Ecto neural progenitor cell (in vitro differentiated cells): ENCODE data around the gene S100A1.
"Not testable (repeated sequence)": the region's sequence is repeated elsewhere in the genome, so short reads cannot be mapped to it uniquely, and the experiment has no call there.

Source experiments
- DNase-seq: peaks from one replicate; pipeline ENCODE4 v3.0.0-alpha.2; 2018; ENCODE audit warnings: low spot score

The S100A1 gene

DNA sequence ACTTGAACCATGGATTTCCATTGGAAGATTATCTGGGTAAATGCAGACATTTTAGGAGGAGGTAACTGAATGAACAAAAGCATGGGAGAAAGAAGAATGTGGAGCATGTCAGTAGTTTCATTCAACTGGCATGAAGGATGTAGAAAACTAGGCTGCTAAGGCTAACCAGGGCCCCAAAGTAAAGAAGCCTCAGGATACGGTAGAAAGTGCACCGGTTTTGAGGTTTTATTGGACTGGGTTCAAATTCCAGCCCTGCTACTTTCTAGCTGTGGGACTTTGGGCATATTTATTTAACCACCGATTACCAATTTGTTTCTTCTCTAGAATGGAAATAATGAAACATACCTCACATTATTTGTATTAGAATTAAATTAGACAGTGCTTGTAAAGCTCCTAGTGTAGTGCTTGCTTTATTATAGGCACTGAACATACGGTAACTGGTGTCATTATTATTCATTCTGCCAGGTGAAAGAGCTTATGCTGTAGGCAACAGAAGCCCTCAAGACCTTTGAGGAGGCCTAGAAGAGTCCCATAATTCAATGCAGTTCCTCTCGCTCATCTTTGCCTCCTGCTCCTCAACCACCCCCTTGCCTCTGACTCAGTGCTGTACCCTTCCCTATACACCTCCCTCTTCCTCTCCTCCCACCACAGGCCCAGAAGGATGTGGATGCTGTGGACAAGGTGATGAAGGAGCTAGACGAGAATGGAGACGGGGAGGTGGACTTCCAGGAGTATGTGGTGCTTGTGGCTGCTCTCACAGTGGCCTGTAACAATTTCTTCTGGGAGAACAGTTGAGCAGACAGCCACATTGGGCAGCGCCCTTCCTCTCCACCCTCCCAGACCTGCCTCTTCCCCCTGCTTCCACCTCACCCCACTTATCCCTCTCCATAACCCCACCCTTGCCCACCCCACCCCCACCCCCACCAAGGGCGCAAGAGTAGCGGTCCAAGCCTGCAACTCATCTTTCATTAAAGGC, 3.1 kb downstream of the S100A1 start:
- DNase-seq: no peak

DNA sequence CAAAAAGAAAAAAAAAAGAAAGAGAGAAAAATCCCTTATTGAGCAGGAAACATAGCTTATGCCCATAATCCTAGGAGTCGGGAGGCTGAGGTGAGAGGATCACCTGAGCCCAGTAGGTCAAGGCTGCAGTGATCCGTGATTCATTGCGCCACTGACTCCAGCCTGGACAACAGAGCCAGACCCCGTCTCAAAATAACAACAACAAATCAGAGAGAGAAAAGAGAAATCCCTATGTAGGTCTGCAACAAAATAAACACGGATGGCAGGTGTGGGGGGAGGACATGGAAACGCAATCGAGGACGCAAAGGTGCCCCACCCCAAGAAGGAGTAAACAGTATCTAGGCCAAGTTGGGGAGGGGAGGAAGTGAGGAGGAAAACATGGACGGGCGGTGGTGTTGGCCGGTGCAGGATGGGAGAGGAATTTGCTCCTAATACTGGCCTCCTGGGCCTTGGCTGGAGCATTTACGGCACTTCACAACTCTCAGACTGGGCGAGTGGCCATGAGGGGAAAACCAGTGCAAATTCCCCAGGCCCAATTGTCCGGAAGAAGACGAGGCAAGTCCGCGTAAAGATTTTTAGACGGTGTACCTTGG, 5.0 kb downstream of the S100A1 start:
- no peak for DNase-seq

DNA sequence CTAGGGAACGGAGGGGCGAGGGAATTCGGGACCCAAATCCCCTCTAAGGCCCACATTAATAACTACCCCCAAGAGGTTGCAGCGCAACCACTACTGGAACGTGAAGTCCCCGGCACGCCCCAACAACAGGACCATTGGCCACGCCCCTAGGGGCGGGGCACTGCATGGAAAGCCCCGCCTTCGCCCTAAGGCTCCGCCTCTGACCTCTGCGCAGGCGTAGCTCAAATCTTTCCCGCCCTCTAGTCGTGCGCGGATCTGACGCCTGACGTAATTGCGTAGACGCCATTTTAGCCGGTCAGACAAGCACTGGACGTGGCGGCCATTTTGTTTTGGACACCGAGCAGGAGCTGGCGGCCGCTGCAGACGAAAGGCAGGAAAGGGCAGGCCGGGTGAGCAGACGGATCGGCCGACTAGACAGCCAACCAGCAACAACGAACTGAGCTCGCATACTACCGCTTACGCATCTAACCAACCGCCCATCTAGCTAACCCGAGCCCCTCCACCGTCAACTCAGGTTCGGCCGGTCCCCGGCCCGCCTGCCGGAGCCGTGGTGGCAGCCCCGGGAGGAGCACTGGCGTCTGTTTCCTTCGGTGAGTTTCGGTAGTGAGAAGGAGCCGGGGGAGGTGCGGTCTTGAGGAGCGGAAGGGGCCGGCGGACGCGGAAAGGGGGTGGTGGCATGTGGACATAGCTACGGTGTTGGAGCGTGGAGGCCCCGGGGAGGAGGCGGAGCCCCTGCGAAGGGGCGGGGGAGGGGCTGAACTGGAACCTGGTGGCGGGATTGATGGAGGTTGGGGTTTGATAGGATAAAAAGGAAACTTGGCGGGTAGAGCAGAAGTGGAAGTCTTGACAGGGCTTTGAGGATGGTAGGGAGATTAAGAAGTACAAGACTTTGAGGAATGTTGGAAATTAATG, 5.8 kb downstream of the S100A1 start, which contains the start of gene CHTOP:
CHTOP (plus strand) TSS at position 313 of the 912 bp plus-strand sequence. CDS start 2,523 bp downstream, outside the sequence.
- peak; percentile 98 for DNase-seq

GRCh38 chr1:153635872-153636271, 7.6 kb downstream of the S100A1 start:
- DNase-seq: no peak

DNA sequence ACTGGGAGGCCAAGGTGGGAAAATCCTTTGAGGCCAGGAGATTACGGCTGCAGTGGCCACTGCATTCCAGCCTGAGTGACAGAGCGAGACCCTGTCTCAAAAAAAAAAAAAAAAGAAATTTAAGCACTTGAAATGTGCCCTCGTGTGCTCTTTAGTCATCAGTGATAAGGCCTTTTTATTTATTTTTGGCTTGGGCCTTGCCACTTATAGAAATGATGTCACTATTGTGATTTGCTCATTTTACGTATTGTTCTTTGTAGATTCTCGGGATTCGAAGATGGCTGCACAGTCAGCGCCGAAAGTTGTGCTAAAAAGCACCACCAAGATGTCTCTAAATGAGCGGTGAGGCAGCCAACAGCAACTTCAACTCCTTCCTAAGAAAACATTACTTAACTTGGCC, 8.1 kb downstream of the S100A1 start:
- no peak for DNase-seq

DNA sequence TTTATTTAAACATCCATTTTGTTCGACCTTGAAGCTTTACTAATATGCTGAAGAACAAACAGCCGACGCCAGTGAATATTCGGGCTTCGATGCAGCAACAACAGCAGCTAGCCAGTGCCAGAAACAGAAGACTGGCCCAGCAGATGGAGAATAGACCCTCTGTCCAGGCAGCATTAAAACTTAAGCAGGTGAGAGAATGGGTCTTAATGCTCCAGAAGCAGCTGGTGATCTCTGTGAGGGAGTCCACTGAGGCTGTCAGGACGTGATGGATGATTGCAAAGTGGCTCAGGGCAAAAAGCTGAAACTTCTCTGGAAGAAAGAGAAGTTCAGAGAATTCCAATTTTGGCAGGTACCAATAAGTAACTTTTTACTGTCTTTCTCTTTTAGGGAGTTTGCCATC, 10.0 kb downstream of the S100A1 start:
- no peak for DNase-seq

DNA sequence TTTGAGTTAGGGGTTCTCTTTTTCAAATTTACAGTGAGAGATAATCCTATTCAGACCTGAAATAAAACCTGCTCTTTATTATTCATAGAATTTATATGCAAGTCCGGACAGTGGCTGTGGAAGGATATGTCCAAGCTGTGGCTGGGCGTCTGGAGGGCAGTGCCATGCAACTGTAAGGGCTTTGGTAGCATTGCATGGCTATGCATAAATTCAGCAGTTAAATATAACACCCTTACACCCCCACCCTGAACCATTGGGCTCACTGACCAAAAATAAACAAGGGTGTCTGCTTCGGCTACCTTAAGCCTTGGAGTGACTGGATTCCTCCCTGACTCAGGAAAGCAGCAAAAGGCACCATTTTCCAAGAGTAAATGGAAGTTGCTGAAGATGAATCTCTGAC, 11.0 kb downstream of the S100A1 start:
- DNase-seq: no peak

DNA sequence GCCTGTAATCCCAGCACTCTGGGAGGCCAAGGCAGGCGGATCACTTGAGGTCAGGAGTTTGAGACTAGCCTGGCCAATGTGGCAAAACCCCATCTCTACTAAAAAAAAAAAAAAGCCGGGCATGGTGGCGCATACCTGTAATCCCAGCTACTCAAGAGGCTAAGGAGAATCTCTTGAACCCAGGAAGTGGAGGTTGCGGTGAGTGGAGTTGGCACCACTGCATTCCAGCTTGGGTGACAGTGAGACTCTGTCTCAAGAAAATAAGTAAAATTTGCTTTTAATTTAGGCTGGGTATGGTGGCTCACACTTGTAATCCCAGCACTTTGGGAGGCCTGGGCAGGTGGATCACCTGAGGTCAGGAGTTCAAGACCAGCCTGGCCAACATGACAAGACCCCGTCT, 12.0 kb downstream of the S100A1 start:
- DNase-seq: not testable (repeated sequence)

DNA sequence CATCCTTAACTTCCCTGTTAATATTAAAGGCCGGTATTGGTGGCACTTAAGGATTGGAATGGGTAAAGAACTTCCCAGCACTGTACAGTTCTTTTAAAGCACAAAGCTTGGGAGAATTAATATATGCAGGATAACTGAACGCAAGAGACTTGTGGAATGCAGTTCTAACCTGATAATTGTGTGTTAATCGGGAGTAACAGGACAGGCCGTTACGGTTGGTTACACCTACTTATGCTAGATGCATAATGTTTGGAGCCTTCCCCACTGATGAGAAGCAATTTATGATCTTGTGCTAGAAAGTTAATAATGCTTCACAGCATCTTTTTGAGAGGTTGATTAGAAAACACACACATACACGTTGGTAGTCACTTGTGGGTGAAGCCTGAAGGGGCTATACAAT, 12.6 kb downstream of the S100A1 start:
- DNase-seq: no peak

- DNase-seq: no peak
Observed at GRCh38 chr1:153642161-153642560, 13.9 kb downstream of the S100A1 start.

DNA sequence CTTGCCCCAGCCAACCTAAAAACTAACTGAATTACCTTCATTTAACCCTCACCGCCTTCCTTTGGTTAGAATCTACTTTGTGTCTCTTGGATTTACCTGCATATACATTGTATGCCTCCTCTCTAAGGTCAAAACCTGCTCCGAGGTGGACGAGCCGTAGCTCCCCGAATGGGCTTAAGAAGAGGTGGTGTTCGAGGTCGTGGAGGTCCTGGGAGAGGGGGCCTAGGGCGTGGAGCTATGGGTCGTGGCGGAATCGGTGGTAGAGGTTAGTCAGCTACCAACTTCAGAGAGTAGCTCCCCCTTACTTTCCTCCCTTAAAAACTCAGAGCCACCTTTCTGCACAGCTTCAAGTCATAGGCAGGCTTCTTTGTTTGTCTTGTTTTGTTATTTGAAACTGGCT, 14.9 kb downstream of the S100A1 start:
- DNase-seq: no peak

DNA sequence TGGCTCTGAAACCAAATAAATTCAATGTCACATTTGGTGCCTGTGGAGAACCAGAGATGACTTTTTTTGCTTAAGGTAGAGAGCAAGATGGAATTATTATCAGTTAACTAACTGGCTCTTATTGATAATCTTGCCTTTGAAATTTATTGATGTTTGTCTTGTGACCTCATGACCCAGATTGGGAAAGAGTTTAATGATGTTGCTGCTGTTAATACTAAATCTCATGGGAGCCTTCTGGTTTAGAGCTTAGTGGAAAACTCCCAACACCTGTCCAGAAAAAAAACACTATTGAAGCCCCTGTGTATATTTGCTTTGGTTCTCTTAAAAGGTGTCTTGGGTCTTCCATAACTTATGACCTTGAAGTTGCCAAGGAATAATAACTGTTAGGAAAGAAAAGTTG, 15.6 kb downstream of the S100A1 start:
- no peak for DNase-seq

- no peak for DNase-seq
Observed at GRCh38 chr1:153646672-153647345, 18.6 kb downstream of the S100A1 start.

DNA sequence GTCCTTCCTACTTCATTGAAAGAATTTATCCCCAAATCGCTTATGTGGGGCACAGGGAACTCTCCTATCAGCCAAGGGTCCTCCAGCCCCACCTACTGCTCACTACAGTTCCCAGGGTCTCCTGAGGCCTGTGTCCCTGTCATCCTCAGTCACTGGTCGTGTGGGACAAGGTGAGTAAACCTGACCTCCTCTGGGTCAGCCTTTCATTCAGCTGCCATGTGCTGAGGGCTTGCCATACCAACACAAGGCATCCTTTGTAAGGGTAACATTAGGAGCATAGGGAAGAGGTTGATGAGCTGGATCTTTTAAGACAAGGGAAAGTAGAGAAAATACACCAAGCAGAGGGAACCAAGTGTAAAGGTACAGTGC, 19.1 kb downstream of the S100A1 start:
- DNase-seq: no peak

- DNase-seq: no peak
Observed at GRCh38 chr1:153648000-153648643, 19.9 kb downstream of the S100A1 start.

- no peak for DNase-seq
Observed at GRCh38 chr1:153649137-153649862, 21.1 kb downstream of the S100A1 start.

GRCh38 chr1:153649863-153650235, 21.6 kb downstream of the S100A1 start:
- DNase-seq: no peak

DNA sequence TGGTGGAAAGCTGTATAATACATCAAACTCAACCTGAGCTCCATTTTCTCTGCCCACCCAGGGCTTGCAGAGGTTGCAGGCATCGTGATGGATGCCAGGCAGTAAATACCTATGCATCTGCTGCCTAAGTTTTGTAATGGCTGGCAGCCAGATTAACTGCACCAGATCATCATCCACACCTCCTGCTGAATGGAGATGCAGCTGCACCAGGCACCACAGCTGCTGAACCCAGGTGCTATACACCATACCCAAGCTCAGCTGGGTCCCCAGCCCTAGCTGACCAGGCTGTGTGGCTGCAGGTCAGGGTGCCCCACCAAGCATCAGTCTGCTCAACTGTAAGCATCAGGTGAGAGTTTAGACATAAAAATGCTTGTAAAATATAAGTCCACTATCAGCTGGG, 23.5 kb downstream of the S100A1 start:
- DNase-seq: no peak

DNA sequence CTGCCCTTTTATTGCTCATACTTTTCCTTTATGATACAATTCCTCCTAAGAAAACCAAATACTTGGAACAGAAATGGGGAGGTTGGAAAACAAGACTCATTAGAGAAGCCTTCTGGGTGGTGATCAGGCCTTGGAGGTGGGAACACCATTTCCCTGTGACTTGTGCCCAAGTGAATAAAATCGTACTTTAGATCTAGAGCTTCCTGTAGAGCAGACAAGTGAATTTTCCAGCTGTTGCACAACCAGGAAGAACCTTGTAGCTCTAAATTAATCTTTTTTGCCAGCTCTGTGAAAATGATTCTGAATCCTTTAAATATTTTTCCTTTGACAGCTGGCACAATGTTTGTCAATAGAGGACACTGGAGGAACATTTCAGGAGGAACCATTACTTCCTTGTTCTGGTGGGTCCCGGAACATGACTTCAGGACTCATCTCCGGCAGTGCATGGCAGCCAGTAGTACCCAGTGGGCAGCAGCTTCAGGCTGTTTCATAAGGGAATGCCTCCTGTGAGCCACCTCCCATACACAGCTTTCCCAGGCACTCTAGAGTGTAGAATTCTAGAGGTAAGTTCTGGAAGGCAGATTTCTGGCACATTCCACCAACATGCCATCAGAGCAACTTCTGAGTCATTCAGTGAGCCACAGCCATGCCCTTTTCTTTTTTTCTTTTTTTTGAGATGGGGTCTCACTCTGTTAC, 24.7 kb downstream of the S100A1 start:
- no peak for DNase-seq

- no peak for DNase-seq
Observed at GRCh38 chr1:153655333-153655732, 27.1 kb downstream of the S100A1 start.
